ENCODE results near the gene ADCY9.
"Not testable (repeated sequence)": the region's sequence is repeated elsewhere in the genome, so short reads cannot be mapped to it uniquely, and the experiment has no call there.

The ADCY9 gene

GRCh38 chr16:4051591-4051990 is 64.7 kb downstream of the ADCY9 start:
- no peak for DNase-seq
- in situ Hi-C loops (cut with MboI; ENCODE audit: low pct_unique_long_range_greater_than_20kb, low sequenced_read_pairs): no loop called here

GRCh38 chr16:4049031-4049430 is 67.2 kb downstream of the ADCY9 start:
- in situ Hi-C loops (cut with MboI; ENCODE audit: low pct_unique_long_range_greater_than_20kb, low sequenced_read_pairs): no loop called here
- DNase-seq: no peak

DNA sequence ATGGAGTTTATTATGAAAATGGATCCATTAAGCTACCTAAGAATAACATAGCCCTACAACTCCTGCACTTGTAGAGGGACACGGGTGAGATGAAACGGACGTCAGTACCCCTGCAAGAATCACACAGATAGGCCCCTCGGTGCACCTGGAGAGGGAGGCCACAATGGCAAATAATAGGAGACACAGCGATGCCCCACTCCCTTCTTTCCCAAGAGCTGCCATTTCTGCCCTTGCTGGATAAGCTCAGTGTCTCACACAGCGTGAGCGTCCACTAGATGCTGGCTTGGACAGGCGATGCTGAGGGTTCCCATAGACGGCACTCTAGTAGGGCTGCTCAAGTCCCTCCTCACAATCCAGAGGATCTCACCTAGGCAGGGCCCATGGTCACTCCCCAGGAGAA is 67.8 kb downstream of the ADCY9 start:
- no peak for DNase-seq
- in situ Hi-C loops (cut with MboI; ENCODE audit: low pct_unique_long_range_greater_than_20kb, low sequenced_read_pairs): no loop called here

GRCh38 chr16:4046221-4046620 is 70.0 kb downstream of the ADCY9 start:
- no peak for DNase-seq
- in situ Hi-C loops (cut with MboI; ENCODE audit: low pct_unique_long_range_greater_than_20kb, low sequenced_read_pairs): no loop called here

GRCh38 chr16:4045561-4045960 is 70.7 kb downstream of the ADCY9 start:
- in situ Hi-C loops (cut with MboI; ENCODE audit: low pct_unique_long_range_greater_than_20kb, low sequenced_read_pairs): not testable (repeated sequence)

GRCh38 chr16:4042581-4042980 is 73.7 kb downstream of the ADCY9 start:
- in situ Hi-C loops (cut with MboI; ENCODE audit: low pct_unique_long_range_greater_than_20kb, low sequenced_read_pairs): no loop called here
- no peak for DNase-seq

More at GRCh38 chr16:4045561-4045960, 70.7 kb downstream of the ADCY9 start:
- DNase-seq: not testable (repeated sequence)

GRCh38 chr16:4038448-4038847 is 77.8 kb downstream of the ADCY9 start:
- DNase-seq: no peak
- in situ Hi-C loops (cut with MboI; ENCODE audit: low pct_unique_long_range_greater_than_20kb, low sequenced_read_pairs): no loop called here

GRCh38 chr16:4036952-4037351 is 79.3 kb downstream of the ADCY9 start:
- DNase-seq; in situ Hi-C loops (cut with MboI; ENCODE audit: low pct_unique_long_range_greater_than_20kb, low sequenced_read_pairs): not testable (repeated sequence)

GRCh38 chr16:4034963-4035362 is 81.3 kb downstream of the ADCY9 start:
- DNase-seq: no peak
- in situ Hi-C loops (cut with MboI; ENCODE audit: low pct_unique_long_range_greater_than_20kb, low sequenced_read_pairs): no loop called here

DNA sequence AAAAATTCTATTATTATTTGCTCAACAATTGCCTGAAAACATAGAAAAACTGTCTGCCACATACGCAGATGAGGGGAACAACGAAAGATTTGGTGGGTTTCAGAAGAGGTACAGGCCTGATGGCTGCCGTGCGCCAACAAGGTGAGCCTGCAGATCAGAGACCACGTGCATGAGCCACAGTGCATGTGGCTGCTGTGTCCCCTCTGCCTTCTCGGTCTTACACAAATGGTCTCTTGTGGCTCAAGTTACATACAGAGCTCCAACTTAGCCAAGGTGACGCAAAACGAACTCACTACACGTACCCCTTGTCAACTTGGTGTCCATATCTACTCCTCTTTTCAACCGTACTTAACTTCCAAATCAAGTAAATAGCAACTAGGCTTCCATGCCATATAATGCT is 82.3 kb downstream of the ADCY9 start:
- in situ Hi-C loops (cut with MboI; ENCODE audit: low pct_unique_long_range_greater_than_20kb, low sequenced_read_pairs): no loop called here
- no peak for DNase-seq

DNA sequence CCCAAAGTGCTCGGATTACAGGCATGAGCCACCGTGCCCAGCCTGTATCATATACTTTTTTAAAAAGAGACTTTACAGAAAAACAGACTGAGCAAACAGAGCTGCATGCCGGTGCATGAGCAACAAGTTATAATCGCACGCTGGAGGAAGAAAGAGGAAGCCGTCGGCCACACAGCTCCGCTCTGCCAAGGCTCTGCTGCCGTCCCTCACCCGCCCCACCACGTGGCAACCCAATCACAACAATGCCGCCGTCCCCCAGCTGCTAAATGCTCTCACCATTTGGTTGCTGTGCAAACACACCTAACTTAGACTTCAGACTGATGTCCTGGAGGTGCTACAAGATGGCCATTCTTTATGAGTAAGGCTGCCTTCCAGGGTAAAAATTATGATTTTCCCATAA is 83.5 kb downstream of the ADCY9 start:
- in situ Hi-C loops (cut with MboI; ENCODE audit: low pct_unique_long_range_greater_than_20kb, low sequenced_read_pairs): no loop called here

GRCh38 chr16:4028144-4028543 is 88.1 kb downstream of the ADCY9 start:
- no peak for DNase-seq
- in situ Hi-C loops (cut with MboI; ENCODE audit: low pct_unique_long_range_greater_than_20kb, low sequenced_read_pairs): no loop called here

More for the DNA sequence above, 83.5 kb downstream of the ADCY9 start:
- DNase-seq: peak; percentile 84

- in situ Hi-C loops (cut with MboI; ENCODE audit: low pct_unique_long_range_greater_than_20kb, low sequenced_read_pairs): no loop called here
- DNase-seq: no peak
Observed at GRCh38 chr16:4026854-4027253, 89.4 kb downstream of the ADCY9 start.

- in situ Hi-C loops (cut with MboI; ENCODE audit: low pct_unique_long_range_greater_than_20kb, low sequenced_read_pairs): no loop called here
- no peak for DNase-seq
Observed at GRCh38 chr16:4025428-4025827, 90.8 kb downstream of the ADCY9 start.

DNA sequence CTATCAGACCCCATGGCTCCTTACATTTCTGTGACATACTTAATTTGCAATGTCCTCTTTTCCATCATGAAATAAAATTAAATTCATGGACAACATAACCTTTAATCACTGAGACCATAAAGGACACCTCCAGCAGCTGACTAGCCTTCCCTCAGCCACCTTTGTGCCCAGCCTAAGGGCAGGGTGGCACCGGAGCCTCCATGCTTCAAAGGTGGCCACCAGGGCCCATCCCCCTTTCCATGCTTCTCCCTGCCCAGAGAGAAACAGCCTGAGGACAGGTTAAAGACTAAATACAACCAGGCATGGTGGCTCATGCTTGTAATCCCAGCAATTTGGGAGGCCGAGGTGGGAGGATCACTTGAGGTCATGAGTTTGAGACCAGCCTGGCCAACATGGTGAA is 94.3 kb downstream of the ADCY9 start:
- in situ Hi-C loops (cut with MboI; ENCODE audit: low pct_unique_long_range_greater_than_20kb, low sequenced_read_pairs): no loop called here

GRCh38 chr16:4021070-4021779 is 95.0 kb downstream of the ADCY9 start:
- DNase-seq: no peak
- in situ Hi-C loops (cut with MboI; ENCODE audit: low pct_unique_long_range_greater_than_20kb, low sequenced_read_pairs): no loop called here

More for the DNA sequence above, 94.3 kb downstream of the ADCY9 start:
- DNase-seq: no peak

DNA sequence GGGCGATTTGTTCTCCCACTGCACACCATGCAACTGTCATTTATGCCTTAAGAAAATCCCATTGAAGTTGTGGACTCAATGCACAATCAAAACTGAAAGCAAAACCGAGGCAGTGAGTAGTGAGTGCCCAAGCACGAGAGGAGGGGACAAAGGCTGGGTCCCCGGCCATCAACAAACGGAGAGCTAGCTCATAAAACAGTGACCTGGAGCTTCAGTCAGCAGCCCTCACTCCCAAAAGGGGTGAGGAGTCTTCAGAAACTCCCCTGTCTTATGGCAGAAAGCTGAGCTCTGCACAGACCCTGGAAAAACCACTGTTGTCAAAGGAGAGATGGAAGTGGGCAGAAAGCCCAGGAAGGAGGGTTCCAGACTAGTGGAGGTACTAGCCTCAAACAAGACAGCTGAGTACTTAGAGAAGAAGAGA is 96.9 kb downstream of the ADCY9 start:
- in situ Hi-C loops (cut with MboI; ENCODE audit: low pct_unique_long_range_greater_than_20kb, low sequenced_read_pairs): no loop called here
- no peak for DNase-seq

- in situ Hi-C loops (cut with MboI; ENCODE audit: low pct_unique_long_range_greater_than_20kb, low sequenced_read_pairs): no loop called here
- DNase-seq: no peak
Observed at GRCh38 chr16:4018391-4018790, 97.9 kb downstream of the ADCY9 start.

DNA sequence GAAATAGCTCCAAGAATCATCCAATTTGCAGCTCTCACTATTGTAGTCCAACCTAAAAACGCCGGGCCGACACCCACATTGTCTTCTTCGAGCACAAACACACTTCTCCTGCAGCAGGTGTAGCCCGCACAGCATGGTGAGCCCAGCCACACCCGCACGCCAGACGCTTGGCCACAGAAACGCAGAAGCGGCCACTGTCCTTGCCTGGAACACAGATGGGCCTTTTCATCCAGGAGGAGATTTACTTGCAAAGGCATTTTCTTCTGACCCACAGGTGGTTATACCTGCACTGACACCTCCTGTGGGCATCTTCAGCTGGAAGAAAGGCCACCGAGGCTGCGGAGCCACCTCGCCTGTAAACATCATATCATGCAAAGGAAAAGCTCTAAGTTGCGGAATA is 98.4 kb downstream of the ADCY9 start:
- in situ Hi-C loops (cut with MboI; ENCODE audit: low pct_unique_long_range_greater_than_20kb, low sequenced_read_pairs): no loop called here
- no peak for DNase-seq

DNA sequence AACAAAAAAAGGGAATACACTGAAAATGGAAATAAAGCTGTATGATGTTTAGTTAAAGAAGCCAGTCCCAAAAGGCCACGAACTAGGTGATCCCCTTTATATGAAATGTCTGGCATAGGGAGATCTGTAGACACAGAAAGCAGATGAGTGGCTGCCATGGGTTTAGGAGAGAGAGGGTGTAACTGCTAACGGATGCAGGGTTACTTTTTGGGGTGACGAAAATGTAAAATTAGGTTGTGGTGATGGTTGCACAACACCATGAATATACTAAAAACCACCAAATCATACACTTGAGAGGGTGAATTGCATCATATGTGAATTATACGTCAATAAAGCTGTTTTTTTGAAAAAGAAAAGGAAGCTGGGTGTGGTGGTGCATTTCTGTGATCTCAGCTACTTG is 99.6 kb downstream of the ADCY9 start:
- in situ Hi-C loops (cut with MboI; ENCODE audit: low pct_unique_long_range_greater_than_20kb, low sequenced_read_pairs): no loop called here
- DNase-seq: peak; percentile 56

DNA sequence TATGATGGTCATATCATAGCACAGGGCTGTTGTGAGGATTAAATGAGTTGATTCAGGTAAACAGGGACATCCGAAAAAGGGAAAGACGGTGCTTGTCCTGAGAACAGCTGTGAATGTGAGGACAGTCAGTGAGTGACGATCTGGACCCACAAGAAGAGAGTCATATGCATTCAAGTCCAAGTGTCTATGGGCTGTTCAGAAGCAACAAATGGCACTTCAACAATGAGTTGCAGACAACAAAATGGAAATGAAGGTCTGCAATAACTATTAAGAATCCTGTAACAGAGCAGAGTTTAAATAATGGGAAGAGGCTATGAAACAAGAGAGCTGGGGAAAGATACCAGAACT is 100.3 kb downstream of the ADCY9 start:
- DNase-seq: no peak
- in situ Hi-C loops (cut with MboI; ENCODE audit: low pct_unique_long_range_greater_than_20kb, low sequenced_read_pairs): no loop called here
